ENCODE results near the gene PPM1E. TPM values are rescaled to one million over a fixed set of nuclear protein-coding genes. Genes with fewer than 3 reads are reported as not detected.

The PPM1E gene
- total RNA-seq, 2 experiments from 2014 or later = not detected

DNA sequence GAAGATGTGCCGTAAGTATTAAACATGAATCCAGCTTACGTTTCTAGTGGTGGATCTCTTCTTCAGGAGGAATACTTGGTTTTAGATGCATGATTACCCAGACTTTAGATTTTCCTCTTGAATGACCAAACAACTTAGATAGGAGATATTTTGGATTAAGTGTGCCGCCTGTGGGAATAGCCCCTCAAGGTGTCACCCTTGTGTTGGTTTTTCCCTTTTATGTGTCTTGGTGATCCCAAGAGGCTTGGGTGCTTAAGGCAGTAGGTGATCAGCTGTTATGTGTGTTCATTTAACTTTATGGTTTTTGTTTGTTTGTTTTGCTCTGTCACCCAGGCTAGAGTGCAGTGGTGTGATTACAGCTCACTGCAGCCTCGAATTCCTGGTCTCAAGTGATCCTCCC is 115.1 kb downstream of the PPM1E start:
- no peak overlapping the region for H3K4me3 Mint-ChIP-seq
- no peaks in the 10 kb centered on the region for H3K4me1 Mint-ChIP-seq (ENCODE audit: low read depth)
- H3K9me3 Mint-ChIP-seq (ENCODE audit: insufficient read depth) = no peaks in the 10 kb centered on the region
- ChIA-PET CTCF (no interaction called here), POLR2A (interaction anchor here (0.8 kb wide), 1 partner anchor 239 kb away, joined by 3 read pairs; no protein-coding TSS in a partner anchor)
- ATAC-seq = no peak
- H3K36me3 Mint-ChIP-seq (ENCODE audit: low read depth) = no peaks in the 10 kb centered on the region
- no peak overlapping the region for H3K27ac Mint-ChIP-seq
- no peak for DNase-seq
- H3K27me3 Mint-ChIP-seq (ENCODE audit: low read depth) = peaks cover 20% of the 10 kb centered on the region

DNA sequence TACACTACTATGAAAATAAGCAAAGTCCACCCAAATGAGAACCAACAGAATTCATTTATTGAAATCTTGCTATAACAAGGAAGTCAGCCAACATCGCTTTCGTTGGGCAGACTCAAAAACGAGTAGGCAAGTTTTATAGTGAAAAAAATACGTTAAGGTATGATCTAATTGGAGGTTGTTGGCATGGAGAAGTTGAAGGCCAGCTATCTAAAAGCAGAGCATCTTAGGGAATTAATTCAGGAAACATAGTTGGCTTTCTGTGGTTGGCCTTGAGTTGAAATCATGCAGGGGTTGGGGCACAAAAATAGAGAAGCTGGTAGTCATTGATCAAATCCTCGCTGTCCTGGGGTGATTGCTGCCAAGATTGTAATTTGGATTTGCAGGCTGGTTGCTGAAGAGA is 118.3 kb downstream of the PPM1E start:
- CTCF ChIA-PET = no interaction called here
- Mint-ChIP-seq H3K27ac (no peak overlapping the region), H3K27me3 (ENCODE audit: low read depth) (peaks cover 18% of the 10 kb centered on the region), H3K36me3 (ENCODE audit: low read depth) (no peaks in the 10 kb centered on the region), H3K4me3 (no peak overlapping the region), H3K9me3 (ENCODE audit: insufficient read depth) (no peaks in the 10 kb centered on the region), H3K4me1 (ENCODE audit: low read depth) (no peaks in the 10 kb centered on the region)
- POLR2A ChIA-PET = no interaction called here
- DNase-seq (no peak), ATAC-seq (no peak)

DNA sequence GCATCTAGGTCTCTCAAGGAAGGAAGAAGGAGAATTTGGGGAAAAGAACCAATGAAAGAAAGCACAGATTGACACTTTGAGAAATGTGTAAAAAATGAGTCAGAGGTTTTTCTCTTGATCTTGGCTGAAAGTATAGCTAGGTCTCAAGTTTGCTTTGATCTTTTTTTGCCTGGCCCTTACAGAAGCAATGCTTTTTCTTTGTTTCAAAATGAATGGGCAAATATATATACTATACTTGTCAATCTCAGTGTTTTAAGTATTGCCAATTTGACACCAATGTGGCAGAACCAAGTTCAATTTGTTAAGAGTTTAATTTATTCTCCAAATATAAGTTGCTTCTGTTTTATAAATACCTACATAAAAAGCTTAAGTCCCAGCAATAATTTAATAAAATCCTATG is 119.6 kb downstream of the PPM1E start:
- ATAC-seq (no peak), DNase-seq (no peak)
- no peak overlapping the region for H3K27ac Mint-ChIP-seq
- no peak overlapping the region for H3K4me3 Mint-ChIP-seq
- ChIA-PET CTCF (no interaction called here), POLR2A (no interaction called here)
- H3K36me3 Mint-ChIP-seq (ENCODE audit: low read depth) = no peaks in the 10 kb centered on the region
- peaks cover 16% of the 10 kb centered on the region for H3K27me3 Mint-ChIP-seq (ENCODE audit: low read depth)
- H3K9me3 Mint-ChIP-seq (ENCODE audit: insufficient read depth) = no peaks in the 10 kb centered on the region
- H3K4me1 Mint-ChIP-seq (ENCODE audit: low read depth) = no peaks in the 10 kb centered on the region

DNA sequence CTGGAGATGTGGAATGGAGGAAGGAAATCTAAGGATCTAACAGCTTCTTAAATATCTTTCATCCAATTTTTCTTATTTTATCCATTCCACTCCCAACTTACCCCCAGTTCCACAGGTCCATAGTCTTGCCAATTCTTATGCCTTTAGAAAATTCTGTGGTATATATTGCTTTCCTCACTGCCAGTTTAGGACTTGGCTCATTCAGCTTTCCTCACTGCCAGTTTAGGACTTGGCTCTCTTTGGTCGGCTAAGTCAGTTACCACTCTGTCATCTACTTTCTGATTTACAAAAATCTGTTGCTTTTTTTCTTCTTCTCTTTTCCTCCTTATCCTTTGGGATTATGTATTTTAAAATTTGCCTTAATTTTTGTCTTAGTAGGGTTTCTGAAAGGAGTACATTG is 128.5 kb downstream of the PPM1E start:
- ChIA-PET POLR2A (interaction anchor here (0.6 kb wide), 1 partner anchor 122 kb away, joined by 3 read pairs; no protein-coding TSS in a partner anchor), CTCF (no interaction called here)
- DNase-seq = no peak

DNA sequence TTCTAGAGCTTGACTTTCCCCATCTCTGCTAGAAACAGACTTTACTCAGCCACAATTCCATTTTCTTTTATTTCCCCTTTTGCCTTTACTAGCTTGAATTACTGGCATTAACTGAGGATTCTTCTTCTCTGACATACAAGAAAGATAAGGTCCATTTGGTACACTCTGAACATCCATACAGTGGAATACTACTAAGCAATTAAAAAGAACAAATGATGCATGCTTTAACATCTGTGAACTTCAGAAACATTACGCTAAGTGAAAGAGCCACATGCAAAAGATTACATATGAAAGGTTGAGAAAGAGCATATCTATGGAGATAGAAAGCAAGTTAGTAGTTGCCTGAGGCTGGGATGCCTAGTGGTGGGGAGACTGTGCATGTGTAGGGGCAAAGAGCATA is 130.9 kb downstream of the PPM1E start:
- CTCF ChIA-PET = no interaction called here
- Mint-ChIP-seq H3K4me3 (no peak overlapping the region), H3K27ac (no peak overlapping the region), H3K9me3 (ENCODE audit: insufficient read depth) (no peaks in the 10 kb centered on the region), H3K36me3 (ENCODE audit: low read depth) (no peaks in the 10 kb centered on the region), H3K27me3 (ENCODE audit: low read depth) (peaks cover 18% of the 10 kb centered on the region), H3K4me1 (ENCODE audit: low read depth) (no peaks in the 10 kb centered on the region)
- POLR2A ChIA-PET = no interaction called here
- ATAC-seq = no peak
- DNase-seq = no peak

More for the DNA sequence above, 128.5 kb downstream of the PPM1E start:
- Mint-ChIP-seq H3K9me3 (ENCODE audit: insufficient read depth) (no peaks in the 10 kb centered on the region), H3K27ac (no peak overlapping the region), H3K4me3 (no peak overlapping the region), H3K4me1 (ENCODE audit: low read depth) (no peaks in the 10 kb centered on the region), H3K36me3 (ENCODE audit: low read depth) (no peaks in the 10 kb centered on the region), H3K27me3 (ENCODE audit: low read depth) (peaks cover 18% of the 10 kb centered on the region)
- no peak for ATAC-seq

DNA sequence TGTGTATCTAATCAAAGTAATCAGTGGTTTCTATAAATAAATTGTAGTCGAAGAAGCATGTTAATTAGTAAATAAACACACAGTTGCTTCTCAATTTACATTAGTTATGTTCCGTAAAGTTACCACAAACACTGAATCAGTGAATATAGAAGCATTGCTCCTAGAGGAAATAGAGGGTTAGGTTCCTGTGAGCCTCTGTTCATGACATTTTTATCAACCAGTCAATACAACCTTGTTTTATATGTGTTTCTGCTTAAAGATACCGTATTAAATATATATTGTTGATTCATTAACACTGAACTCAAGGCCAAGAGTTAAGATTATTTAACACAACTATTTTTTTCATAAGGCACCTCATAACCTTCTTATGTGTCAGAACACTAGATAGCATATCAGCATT is 134.3 kb downstream of the PPM1E start:
- H3K4me1 Mint-ChIP-seq (ENCODE audit: low read depth) = no peaks in the 10 kb centered on the region
- peaks cover 14% of the 10 kb centered on the region for H3K27me3 Mint-ChIP-seq (ENCODE audit: low read depth)
- no peak for ATAC-seq
- POLR2A ChIA-PET = no interaction called here
- no peaks in the 10 kb centered on the region for H3K9me3 Mint-ChIP-seq (ENCODE audit: insufficient read depth)
- no peak overlapping the region for H3K4me3 Mint-ChIP-seq
- no peaks in the 10 kb centered on the region for H3K36me3 Mint-ChIP-seq (ENCODE audit: low read depth)
- DNase-seq = no peak
- H3K27ac Mint-ChIP-seq = no peak overlapping the region
- CTCF ChIA-PET = no interaction called here

DNA sequence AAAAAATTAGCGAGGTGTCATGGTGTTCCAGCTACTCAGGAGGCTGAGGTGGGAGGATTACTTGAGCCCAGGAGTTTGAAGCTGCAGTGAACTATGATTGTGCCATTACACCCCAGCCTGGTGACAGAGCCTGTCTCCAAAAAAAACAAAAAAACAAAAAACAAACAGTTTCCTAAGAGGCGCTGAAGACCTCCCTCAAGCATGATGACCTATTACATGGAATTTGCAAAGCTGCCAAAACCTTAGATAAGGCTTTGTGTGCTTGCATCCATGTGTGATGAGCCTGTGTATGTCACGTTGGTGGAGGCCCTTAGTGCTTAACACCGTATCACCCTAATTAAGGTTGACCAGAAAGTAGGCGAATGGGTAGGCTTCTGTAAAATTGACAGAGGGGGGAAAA is 143.5 kb downstream of the PPM1E start:
- ATAC-seq = no peak
- Mint-ChIP-seq H3K4me3 (no peak overlapping the region), H3K27me3 (ENCODE audit: low read depth) (peaks cover 9% of the 10 kb centered on the region), H3K9me3 (ENCODE audit: insufficient read depth) (no peaks in the 10 kb centered on the region), H3K27ac (no peak overlapping the region), H3K4me1 (ENCODE audit: low read depth) (no peaks in the 10 kb centered on the region), H3K36me3 (ENCODE audit: low read depth) (no peaks in the 10 kb centered on the region)
- CTCF ChIA-PET = no interaction called here
- POLR2A ChIA-PET = no interaction called here
- no peak for DNase-seq

DNA sequence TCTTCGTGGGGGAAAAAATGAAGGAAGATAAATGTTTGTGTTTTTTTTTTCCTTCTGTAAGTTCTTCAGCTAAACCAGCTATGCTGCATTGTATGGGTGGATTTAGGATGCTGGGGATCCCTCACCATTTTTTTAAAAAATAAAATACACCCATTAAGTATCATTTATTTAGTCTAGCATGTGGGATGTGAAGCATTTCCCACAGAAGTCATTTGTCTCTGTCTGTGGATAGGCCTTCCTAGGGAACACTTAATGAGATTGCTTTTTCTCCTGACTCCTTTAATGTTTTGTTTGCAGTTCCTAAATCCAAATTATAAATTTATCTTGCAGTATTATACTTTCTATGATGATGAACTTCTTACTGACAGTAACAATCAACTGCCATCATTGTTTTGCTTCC is 146.7 kb downstream of the PPM1E start:
- no peaks in the 10 kb centered on the region for H3K9me3 Mint-ChIP-seq (ENCODE audit: insufficient read depth)
- DNase-seq = no peak
- H3K4me1 Mint-ChIP-seq (ENCODE audit: low read depth) = no peaks in the 10 kb centered on the region
- CTCF ChIA-PET = no interaction called here
- no peaks in the 10 kb centered on the region for H3K36me3 Mint-ChIP-seq (ENCODE audit: low read depth)
- POLR2A ChIA-PET = no interaction called here
- H3K4me3 Mint-ChIP-seq = no peak overlapping the region
- no peak for ATAC-seq
- peaks cover 10% of the 10 kb centered on the region for H3K27me3 Mint-ChIP-seq (ENCODE audit: low read depth)
- H3K27ac Mint-ChIP-seq = no peak overlapping the region

DNA sequence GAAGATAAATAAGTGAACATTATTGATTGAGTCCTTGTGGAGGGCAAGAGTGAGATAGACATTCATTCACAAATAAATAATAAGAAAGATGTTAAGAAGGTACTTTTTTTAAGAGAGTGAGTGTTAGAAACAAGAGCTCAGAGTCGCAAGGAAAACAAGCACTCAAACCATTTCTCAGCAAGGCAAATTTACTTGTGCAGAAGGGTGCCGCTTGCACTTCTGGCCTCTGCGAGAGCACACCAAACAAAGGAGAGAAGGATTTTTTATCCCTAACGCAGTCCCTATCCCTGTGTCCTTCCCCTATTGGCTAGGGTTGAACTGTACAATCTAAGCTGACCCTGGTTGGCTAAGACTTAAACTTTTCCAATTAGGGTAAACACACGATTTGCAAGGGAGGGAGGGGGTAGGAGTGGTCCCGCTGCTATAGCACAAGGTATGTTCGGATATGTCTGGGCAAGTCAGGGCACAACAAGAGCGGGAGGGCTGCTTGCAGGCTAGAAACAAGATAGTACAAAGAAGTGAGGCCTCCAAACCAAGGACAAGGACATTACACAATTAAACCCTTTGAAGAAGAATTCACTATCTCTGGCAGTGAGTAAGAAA is 156.2 kb downstream of the PPM1E start:
- CTCF ChIA-PET = no interaction called here
- ATAC-seq = no peak

DNA sequence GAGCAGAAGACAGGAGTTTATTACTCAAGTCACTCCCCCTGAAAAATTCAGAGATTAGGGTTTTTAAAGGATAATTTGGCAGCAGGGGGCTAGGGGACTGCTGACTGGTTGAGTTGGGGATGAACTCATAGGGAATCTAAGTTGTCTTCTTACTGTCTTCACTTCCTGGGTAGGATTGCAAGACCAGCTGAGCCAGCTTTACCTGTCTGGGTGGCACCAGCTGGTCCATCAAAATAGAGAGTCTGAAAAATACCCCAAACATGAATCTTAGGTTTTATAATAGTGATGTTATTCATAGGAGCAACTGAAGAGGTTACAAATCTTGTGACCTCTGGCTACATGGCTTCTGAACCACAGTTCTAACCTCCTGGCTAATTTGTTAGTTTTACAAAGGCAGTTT is 157.9 kb downstream of the PPM1E start:
- ChIA-PET POLR2A (no interaction called here), CTCF (no interaction called here)
- Mint-ChIP-seq H3K27ac (no peak overlapping the region), H3K9me3 (ENCODE audit: insufficient read depth) (peaks cover 13% of the 10 kb centered on the region), H3K4me3 (no peak overlapping the region), H3K36me3 (ENCODE audit: low read depth) (no peaks in the 10 kb centered on the region), H3K27me3 (ENCODE audit: low read depth) (peaks cover 8% of the 10 kb centered on the region), H3K4me1 (ENCODE audit: low read depth) (no peaks in the 10 kb centered on the region)
- no peak for DNase-seq
- ATAC-seq = no peak

More for the DNA sequence above, 156.2 kb downstream of the PPM1E start:
- Mint-ChIP-seq H3K27ac (no peak overlapping the region), H3K4me1 (ENCODE audit: low read depth) (no peaks in the 10 kb centered on the region), H3K27me3 (ENCODE audit: low read depth) (peaks cover 8% of the 10 kb centered on the region), H3K4me3 (no peak overlapping the region), H3K9me3 (ENCODE audit: insufficient read depth) (peaks cover 13% of the 10 kb centered on the region), H3K36me3 (ENCODE audit: low read depth) (no peaks in the 10 kb centered on the region)
- DNase-seq = no peak
- POLR2A ChIA-PET = no interaction called here

DNA sequence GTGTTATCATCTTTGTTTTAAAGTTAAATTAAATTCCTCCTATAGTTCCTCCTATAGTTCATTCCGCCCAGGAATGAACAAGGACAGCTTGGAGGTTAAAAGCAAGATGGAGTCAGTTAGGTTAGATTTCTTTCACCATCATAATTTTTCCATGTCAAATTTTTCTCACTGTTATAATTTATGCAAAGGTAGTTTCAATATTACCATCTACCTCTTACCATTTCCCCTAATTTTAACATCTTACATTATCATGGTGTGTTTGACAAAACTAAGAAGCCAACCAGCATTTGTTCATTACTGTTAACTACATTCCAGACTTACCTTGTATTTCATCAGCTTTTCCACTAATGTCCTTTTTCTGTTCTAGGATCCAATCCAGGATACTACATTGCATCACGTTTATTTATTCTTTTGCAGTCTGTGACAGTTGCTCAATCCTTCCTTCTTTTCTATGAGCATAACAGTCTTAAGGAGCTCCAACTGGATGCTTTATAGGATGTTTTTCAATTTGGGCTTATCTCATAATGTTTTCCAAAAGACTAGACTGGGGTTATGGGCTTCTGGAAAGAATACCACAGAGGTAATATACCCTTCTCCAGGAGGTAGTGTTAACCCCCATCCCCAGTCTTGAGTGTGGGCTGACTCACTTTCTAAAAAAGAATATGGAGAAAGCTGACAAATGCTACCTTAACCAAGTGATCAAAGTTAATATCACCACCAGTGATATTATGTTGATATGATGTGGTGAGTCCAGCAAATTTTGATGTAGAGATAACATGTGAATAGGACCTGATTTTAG is 158.5 kb downstream of the PPM1E start:
- ATAC-seq (no peak), DNase-seq (no peak)
- Mint-ChIP-seq H3K4me3 (no peak overlapping the region), H3K9me3 (ENCODE audit: insufficient read depth) (peaks cover 13% of the 10 kb centered on the region), H3K36me3 (ENCODE audit: low read depth) (no peaks in the 10 kb centered on the region), H3K27me3 (ENCODE audit: low read depth) (peaks cover 10% of the 10 kb centered on the region), H3K27ac (no peak overlapping the region), H3K4me1 (ENCODE audit: low read depth) (no peaks in the 10 kb centered on the region)
- CTCF ChIA-PET = no interaction called here
- POLR2A ChIA-PET = no interaction called here

DNA sequence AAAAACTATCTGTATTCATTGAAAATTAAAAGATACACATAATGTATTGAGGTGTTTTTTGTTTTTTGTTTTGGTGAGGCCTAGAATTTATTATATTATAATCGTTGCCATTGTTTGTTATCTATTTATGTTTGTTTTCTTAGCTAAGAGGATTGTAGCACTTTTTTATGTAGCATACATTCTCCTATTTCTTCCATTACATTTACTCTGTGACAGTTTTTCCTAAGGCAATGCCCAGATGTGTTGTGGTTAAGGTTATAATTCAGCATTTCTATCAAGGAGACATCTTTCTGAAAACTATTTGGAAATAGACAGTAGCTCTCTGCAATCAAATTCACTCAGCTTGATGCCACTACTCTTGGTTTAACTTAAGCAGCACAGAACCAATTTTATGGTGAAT is 161.6 kb downstream of the PPM1E start:
- no peak overlapping the region for H3K27ac Mint-ChIP-seq
- CTCF ChIA-PET = no interaction called here
- POLR2A ChIA-PET = no interaction called here
- no peaks in the 10 kb centered on the region for H3K36me3 Mint-ChIP-seq (ENCODE audit: low read depth)
- H3K27me3 Mint-ChIP-seq (ENCODE audit: low read depth) = peaks cover 10% of the 10 kb centered on the region
- DNase-seq (no peak), ATAC-seq (no peak)
- H3K4me3 Mint-ChIP-seq = no peak overlapping the region
- peaks cover 5% of the 10 kb centered on the region for H3K4me1 Mint-ChIP-seq (ENCODE audit: low read depth)
- peaks cover 5% of the 10 kb centered on the region for H3K9me3 Mint-ChIP-seq (ENCODE audit: insufficient read depth)

DNA sequence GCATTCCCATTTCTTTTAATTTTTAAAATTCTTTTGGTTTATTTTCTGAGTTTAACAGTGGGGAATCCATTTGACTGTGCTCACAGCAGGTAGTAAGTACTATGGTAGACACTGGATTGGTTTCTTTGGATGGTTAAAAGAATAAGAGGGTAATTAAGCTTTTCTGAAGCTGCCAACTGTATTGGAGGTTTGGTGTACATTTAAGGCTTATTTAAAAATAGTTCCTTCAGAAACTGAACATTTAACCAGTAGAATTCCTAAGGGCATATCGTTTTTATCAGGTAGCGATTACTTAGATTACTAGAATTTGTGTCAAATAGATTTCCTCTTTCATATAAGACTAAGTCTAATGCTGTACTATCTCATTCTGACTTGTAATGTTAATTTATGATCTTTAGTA is 162.4 kb downstream of the PPM1E start:
- no peak for ATAC-seq
- ChIA-PET CTCF (no interaction called here), POLR2A (no interaction called here)
- H3K36me3 Mint-ChIP-seq (ENCODE audit: low read depth) = no peaks in the 10 kb centered on the region
- no peak overlapping the region for H3K27ac Mint-ChIP-seq
- peaks cover 2% of the 10 kb centered on the region for H3K9me3 Mint-ChIP-seq (ENCODE audit: insufficient read depth)
- no peak overlapping the region for H3K4me3 Mint-ChIP-seq
- no peak for DNase-seq
- H3K27me3 Mint-ChIP-seq (ENCODE audit: low read depth) = peaks cover 10% of the 10 kb centered on the region
- H3K4me1 Mint-ChIP-seq (ENCODE audit: low read depth) = peaks cover 5% of the 10 kb centered on the region

Measured in activated CD8-positive, alpha-beta T cell treated with anti-CD3 and anti-CD28 coated beads, Interleukin-2, amount 10 ng/mL, durations not matched to agents 7 days and 5 days (primary cell).